NCI-H187 (cell line): ENCODE measurements around the gene GPR146.

Experiments
- DNase-seq, 2 experiments: peaks; one replicate each; lab custom pipeline; 2025; lab: John Stamatoyannopoulos, UW

The GPR146 gene

GRCh38 chr7:1092806-1093501, 48.6 kb downstream of the GPR146 start:
- no peak for DNase-seq

GRCh38 chr7:1093502-1093843, 49.1 kb downstream of the GPR146 start:
- no peak for DNase-seq

DNA sequence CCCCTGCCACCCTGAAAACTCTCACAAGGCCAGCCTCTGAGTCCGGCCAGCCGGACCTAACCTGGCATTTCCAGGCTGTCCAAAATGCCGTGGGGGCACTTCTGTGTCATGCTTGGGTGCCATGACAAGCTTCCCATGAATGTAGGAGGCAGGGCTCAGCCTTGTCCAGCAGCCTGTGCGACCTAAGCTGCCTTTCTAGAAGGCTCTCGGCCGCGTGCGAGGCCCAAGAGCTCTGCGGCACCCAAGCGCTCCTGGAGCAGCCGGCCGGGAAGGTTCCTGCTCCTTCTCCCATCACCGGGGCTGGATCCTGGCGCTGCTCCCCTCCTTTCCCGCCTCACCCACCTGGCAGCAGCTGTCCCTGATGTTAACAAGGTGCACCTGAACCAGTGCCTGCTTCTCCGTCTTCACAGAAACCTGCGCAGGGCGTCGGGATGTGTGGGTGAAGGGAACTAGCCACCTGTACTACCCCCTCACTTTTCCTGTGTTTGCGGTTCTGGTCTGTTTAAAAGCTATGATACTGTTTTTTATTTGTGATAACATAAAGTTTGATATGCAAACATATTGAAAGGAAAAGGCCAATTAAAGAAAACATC, 49.7 kb downstream of the GPR146 start:
- no peak for DNase-seq

- no peak for DNase-seq
Measured at GRCh38 chr7:1094870-1095269, 50.5 kb downstream of the GPR146 start.

DNA sequence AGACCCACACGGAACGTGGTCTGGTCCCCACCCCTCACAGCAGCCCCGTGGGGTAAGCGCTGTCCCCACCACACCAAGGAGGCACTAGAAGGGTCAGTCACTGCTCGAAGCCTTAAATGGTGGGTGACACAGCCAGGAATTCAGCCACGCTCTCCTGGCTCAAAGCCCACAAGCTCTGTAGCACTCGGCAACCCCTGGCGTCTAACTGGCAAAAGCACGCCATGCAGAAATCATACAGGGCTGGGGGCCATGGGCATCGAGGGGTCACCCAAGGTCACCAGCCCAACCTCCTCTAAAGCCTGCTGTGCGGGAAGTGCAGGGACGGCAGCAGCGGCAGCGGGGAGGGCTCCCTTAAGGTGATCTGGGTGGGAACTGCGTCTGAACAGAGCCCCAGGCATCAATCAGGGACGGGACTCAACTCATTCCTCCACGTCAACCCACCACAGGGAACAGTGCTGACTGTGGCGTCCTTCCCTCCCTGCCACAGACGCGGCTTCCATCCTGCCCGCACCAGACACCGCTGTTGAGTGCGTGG, 51.3 kb downstream of the GPR146 start:
- DNase-seq, result no peak

GRCh38 chr7:1096156-1097119, 52.1 kb downstream of the GPR146 start:
- DNase-seq, result no peak

DNA sequence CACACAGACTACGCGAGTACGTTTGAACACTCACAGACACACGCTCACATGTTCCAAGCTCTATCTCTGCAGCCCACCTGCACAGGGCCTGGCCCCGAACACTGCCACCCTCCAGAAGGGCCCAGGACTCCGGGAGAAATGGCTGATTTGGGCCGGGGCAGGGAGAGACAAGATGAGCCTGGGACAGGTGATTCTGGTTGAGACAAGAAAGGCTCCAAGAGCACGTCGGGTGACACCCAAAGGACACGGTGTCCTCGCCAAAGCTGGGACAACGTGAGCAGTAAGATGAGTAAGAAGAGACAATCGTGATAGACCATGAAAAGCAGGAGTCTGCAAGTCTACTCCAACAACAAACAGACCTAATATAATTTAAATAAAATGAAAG, 52.8 kb downstream of the GPR146 start:
- no peak for DNase-seq

GRCh38 chr7:1098243-1099153, 54.2 kb downstream of the GPR146 start:
- no peak for DNase-seq

DNA sequence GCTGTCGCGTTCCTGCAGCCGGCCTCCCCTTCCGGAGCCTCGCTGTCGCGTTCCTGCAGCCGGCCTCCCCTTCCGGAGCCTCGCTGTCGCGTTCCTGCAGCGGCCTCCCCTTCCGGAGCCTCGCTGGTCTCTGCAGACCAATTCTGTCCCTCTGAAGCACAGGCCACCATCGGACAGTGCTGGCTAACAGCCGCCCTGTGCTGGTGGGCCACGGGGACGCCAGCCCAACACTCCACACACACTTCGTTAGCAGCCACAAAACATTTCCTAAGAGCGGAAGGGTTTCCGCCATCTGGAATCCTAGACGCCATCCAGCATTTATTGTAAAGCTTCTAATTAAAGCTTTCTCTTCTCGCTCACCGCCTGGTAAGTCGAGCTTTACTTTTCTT, 54.8 kb downstream of the GPR146 start:
- no peak for DNase-seq

GRCh38 chr7:1099637-1100036, 55.3 kb downstream of the GPR146 start:
- no peak for DNase-seq

- DNase-seq, result no peak
Measured at GRCh38 chr7:1100386-1100785, 56.0 kb downstream of the GPR146 start.

- no peak for DNase-seq
Measured at GRCh38 chr7:1100834-1101562, 56.7 kb downstream of the GPR146 start.

- DNase-seq, result no peak
Measured at GRCh38 chr7:1101563-1102431, 57.5 kb downstream of the GPR146 start.

DNA sequence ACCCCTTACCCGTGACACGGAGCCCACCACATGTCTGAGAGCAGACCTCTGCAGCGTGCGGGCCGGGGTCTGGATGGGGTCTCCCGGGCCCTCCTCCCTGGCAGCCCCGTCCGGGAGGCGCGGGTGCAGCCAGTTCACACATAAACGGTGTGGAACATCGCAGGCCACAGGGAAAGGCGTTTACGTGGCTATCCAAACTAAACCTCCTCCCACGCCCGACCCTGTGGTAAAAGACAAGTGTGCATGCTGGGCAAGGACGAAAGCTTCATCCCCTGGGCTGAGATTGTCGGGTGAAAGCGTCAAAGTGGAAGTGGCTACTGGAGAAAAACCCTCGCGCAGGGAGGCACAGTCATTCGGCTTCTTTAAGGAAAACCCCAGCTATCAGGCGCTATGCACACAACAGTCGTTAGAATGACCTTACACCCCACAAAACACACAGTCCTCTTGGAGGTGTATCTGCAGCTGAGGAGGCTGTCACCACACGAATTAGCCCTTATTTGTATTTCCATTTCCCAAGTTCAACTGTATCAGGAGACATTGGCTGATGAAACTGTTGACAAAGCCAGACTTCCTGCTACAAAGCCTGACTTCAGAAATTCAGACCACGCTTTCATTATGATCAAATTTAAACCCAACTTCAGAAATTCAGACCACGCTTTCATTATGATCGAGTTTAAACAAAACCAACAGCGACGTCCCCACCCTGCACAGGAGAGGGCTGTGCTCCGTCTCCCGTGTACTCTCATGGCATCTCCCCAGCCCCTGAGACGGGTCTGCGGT, 58.9 kb downstream of the GPR146 start:
- no peak for DNase-seq

GRCh38 chr7:1103789-1104515, 59.6 kb downstream of the GPR146 start:
- no peak for DNase-seq

GRCh38 chr7:1104516-1105179, 60.3 kb downstream of the GPR146 start:
- no peak for DNase-seq

GRCh38 chr7:1105189-1105588, 60.8 kb downstream of the GPR146 start:
- DNase-seq, result no peak
